Stimulated activated CD4-positive, alpha-beta T cell treated with anti-CD3 and anti-CD28 coated beads, Interleukin-15, amount 100 ng/mL, for 24 hours (primary cell): ENCODE data around the gene SLC39A6.
"Not testable (repeated sequence)": the region's sequence is repeated elsewhere in the genome, so short reads cannot be mapped to it uniquely, and the experiment has no call there.

Experiments used
- DNase-seq: peaks from one replicate; pipeline ENCODE4 v3.0.0-alpha.2; 2020

Gene SLC39A6

GRCh38 chr18:36095936-36096519, 33.1 kb downstream of the SLC39A6 start:
- no peak for DNase-seq

- no peak for DNase-seq
Observed at GRCh38 chr18:36094431-36094830, 34.7 kb downstream of the SLC39A6 start.

DNA sequence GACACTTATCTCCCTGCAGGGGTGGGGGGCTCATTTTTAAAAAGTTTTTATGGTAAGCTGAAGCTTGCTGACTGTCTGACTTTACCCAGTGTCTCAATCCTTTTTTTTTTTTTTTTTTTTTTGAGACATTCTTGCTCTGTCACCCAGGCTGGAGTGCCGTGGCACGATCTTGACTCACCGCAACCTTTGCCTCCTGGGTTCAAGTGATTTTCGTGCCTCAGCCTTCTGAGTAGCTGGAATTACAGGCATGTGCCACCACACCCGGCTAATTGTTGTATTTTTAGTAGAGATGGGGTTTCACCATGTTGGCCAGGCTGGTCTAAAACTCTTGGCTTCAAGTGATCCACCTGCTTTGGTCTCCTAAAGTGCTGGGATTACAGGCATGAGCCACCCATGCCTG, 37.0 kb downstream of the SLC39A6 start:
- DNase-seq: not testable (repeated sequence)

DNA sequence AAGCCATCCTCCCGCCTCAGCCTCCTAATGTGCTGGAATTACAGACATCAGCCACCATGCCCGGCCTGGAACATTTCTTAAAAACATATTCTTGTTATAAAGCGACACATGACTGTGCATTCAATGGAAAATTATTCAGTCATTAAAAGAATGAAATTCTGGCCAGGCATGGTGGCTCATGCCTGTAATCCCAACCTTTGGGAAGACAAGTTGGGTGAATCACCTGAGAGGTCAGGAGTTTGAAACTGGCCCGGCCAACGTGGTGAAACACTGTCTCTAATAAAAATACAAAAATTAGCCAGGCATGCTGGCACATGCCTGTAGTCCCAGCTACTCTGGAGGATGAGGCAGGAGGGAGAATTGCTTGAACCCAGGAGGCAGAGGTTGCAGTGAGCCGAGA, 40.1 kb downstream of the SLC39A6 start:
- no peak for DNase-seq

DNA sequence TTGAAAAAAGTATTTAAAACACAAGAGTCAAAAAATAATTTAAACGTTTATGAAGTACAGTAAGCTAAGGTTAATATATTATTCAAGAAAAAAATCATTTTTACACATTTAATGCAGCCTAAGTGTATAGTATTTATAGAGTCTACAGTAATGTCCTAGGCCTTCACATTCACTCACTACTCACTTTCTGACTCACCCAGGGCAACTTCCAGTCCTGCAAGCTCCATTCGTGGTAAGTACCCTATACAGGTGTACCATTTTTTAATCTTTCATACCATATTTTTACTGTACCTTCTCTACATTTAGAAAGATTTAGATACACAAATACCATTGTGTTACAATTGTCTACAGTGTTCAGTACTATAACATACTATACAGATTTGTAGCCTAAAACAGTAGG, 40.9 kb downstream of the SLC39A6 start:
- no peak for DNase-seq

DNA sequence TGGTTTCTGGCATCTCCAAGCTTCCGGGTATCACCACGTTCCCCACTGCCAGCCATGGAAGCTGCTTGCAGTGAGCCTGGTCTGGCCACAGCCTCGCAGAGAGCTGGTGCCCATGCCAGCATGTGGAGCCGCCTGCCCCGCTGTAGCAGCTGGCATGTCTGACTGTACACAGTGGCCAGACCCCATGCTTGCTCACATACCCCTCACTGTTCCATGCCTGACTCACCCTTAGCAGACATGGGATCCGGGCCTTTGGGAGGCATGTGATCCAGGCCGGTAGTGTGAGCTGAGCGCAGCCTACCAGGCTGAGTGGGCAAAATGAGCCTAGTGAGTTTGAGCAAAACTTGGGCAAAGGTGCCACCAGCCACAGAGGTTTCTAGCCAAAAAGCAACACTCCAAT, 43.0 kb downstream of the SLC39A6 start:
- no peak for DNase-seq

GRCh38 chr18:36085195-36085594, 43.9 kb downstream of the SLC39A6 start:
- no peak for DNase-seq

DNA sequence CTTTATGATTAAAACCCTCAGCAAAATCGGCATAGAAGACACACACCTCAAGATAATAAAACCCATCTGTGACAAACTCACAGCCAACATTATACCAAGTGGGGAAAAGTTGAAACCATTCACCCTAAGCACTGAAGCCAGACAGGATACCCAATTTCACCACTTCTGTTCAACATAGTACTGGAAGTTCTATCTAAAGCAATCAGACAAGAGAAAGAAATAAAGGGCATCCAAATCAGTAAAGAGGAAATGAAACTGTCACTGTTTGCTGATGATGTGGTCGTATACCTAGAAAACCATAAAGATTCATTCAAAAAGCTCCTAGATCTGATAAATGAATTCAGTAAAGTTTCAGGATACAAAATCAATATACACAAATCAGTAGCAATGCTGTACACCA, 45.4 kb downstream of the SLC39A6 start:
- DNase-seq: no peak

GRCh38 chr18:36081118-36081517, 48.0 kb downstream of the SLC39A6 start:
- DNase-seq: not testable (repeated sequence)

GRCh38 chr18:36078751-36079529, 50.2 kb downstream of the SLC39A6 start:
- DNase-seq: no peak

GRCh38 chr18:36077764-36078163, 51.4 kb downstream of the SLC39A6 start:
- DNase-seq: not testable (repeated sequence)

GRCh38 chr18:36075862-36076587, 53.1 kb downstream of the SLC39A6 start:
- DNase-seq: no peak

- DNase-seq: no peak
Observed at GRCh38 chr18:36074435-36074834, 54.7 kb downstream of the SLC39A6 start.

DNA sequence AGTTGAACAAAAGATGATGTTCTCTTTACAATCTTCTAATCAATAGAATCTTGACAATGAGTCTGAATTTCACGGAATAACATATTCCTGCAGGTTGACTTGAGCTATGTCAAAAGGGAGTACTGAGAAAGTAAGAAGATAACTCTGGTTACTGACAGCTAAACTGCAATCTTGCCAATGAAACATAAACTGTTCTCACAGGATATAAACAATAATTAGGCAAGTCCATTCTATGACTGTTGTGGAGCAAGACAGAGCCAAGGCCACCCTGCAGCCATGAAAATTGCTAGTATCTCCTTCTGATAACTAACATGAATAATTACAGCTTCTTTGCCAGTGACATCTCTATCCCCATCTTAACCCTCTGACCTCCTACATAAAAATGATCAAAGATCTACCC, 55.5 kb downstream of the SLC39A6 start:
- DNase-seq: no peak

- not testable (repeated sequence) for DNase-seq
Observed at GRCh38 chr18:36072406-36072805, 56.7 kb downstream of the SLC39A6 start.

GRCh38 chr18:36067055-36067957, 61.8 kb downstream of the SLC39A6 start, which contains the start of gene RPRD1A:
RPRD1A (minus strand) TSS chr18:36067559; CDS start chr18:36067404, 155 bp downstream.
- DNase-seq: peak; percentile 99

DNA sequence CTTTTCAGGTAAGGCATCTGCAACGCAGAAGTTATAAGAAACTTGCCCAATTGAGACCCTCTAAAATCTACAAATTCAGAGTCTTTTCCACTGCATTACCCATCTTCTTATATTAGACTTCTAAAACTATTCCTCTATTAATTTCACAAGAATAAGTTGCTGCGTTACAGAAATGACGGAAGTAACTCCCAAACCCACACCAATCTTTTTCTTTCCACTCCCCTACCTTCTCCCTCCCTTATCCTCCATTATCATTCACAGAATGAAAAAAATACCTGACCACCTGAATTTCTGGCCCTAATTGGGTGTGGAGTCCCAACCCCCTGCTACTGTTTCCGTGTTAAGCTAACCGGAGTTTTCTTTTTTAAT, 62.5 kb downstream of the SLC39A6 start:
- DNase-seq: no peak

GRCh38 chr18:36066001-36066400, 63.1 kb downstream of the SLC39A6 start:
- no peak for DNase-seq

- not testable (repeated sequence) for DNase-seq
Observed at GRCh38 chr18:36064809-36065079, 64.4 kb downstream of the SLC39A6 start.

GRCh38 chr18:36064027-36064808, 64.9 kb downstream of the SLC39A6 start:
- no peak for DNase-seq

- DNase-seq: no peak
Observed at GRCh38 chr18:36058674-36059073, 70.5 kb downstream of the SLC39A6 start.
